CD14-positive monocyte (primary cell): Measurements from ENCODE around the gene PMPCA. TPM values are rescaled to one million over a fixed set of nuclear protein-coding genes. Genes with fewer than 3 reads are reported as not detected.

ENCODE experiments used
- DNase-seq, 3 donors: peaks; one replicate each; pipeline ENCODE4 v3.0.0-alpha.2; 2011 to 2022
- H2AFZ ChIP-seq: 2 replicates; pipeline ENCODE4 v1.6.0; 2012; ENCODE audit warnings: mild to moderate bottlenecking, low read depth, low read length, inconsistent platforms; ENCODE audit not compliant: insufficient read depth, poor library complexity, severe bottlenecking
- H3K27ac ChIP-seq, 2 donors: 1 replicate in 1 of 2; 2 replicates in 1 of 2; pipeline ENCODE4 v1.5.1; 2012 to 2013; ENCODE audit warnings: low read length in 2 of 2, control low read depth in 1 of 2, inconsistent platforms in 1 of 2, low read depth in 1 of 2, mild to moderate bottlenecking in 1 of 2
- H3K27me3 ChIP-seq, 2 donors: one replicate each; pipeline versions ENCODE4 v1.6.0 to v1.6.1; 2011 to 2013; ENCODE audit warnings: low read length in 2 of 2; ENCODE audit not compliant: control insufficient read depth in 2 of 2, insufficient read depth in 2 of 2
- H3K36me3 ChIP-seq, 2 donors: replicated peaks in 1 of 2; 1 replicate in 1 of 2; 2 replicates in 1 of 2; pipeline versions ENCODE4 v1.5.1 to v1.6.1; 2012 to 2013; ENCODE audit warnings: low read length in 2 of 2, control low read depth in 1 of 2, inconsistent platforms in 1 of 2, mild to moderate bottlenecking in 1 of 2; ENCODE audit not compliant: insufficient read depth in 2 of 2, control insufficient read depth in 1 of 2
- H3K4me1 ChIP-seq, 2 donors: 1 replicate in 1 of 2; 2 replicates in 1 of 2; pipeline versions ENCODE4 v1.5.1 to v1.6.1; 2012 to 2013; ENCODE audit warnings: low read length in 2 of 2, control low read depth in 1 of 2, inconsistent platforms in 1 of 2, mild to moderate bottlenecking in 1 of 2, moderate library complexity in 1 of 2; ENCODE audit not compliant: insufficient read depth in 2 of 2, control insufficient read depth in 1 of 2
- H3K4me2 ChIP-seq: replicated peaks from 2 replicates; pipeline ENCODE3; 2012; ENCODE audit warnings: low read length, moderate library complexity, mild to moderate bottlenecking; ENCODE audit not compliant: poor library complexity, severe bottlenecking; ENCODE audit errors: extremely low read depth
- H3K4me3 ChIP-seq, 3 experiments: fragments of 200-600 bp in 1 of 3; sonication (generic) in 1 of 3; replicated peaks in 1 of 3; 1 replicate in 2 of 3; 2 replicates in 1 of 3; pipeline ENCODE4 v1.5.1; 2011 to 2013; ENCODE audit warnings: low read length in 3 of 3, mild to moderate bottlenecking in 3 of 3, control low read depth in 2 of 3, low read depth in 2 of 3, inconsistent platforms in 1 of 3, moderate library complexity in 1 of 3
- H3K79me2 ChIP-seq: 2 replicates; pipeline ENCODE4 v1.6.0; 2012; ENCODE audit warnings: mild to moderate bottlenecking, control low read depth, inconsistent platforms, low read length, moderate library complexity; ENCODE audit not compliant: insufficient read depth
- H3K9ac ChIP-seq: 2 replicates; pipeline ENCODE4 v1.6.0; 2017; ENCODE audit warnings: low read length, mild to moderate bottlenecking; ENCODE audit not compliant: insufficient read depth, poor library complexity, severe bottlenecking
- H3K9me3 ChIP-seq, 2 donors: replicated peaks in 1 of 2; 1 replicate in 1 of 2; 2 replicates in 1 of 2; pipeline versions ENCODE4 v1.5.1 to v1.6.1; 2012 to 2013; ENCODE audit warnings: low read length in 2 of 2, control low read depth in 1 of 2; ENCODE audit not compliant: control insufficient read depth in 1 of 2, insufficient read depth in 1 of 2
- H4K20me1 ChIP-seq: 2 replicates; pipeline ENCODE4 v1.6.0; 2012; ENCODE audit warnings: mild to moderate bottlenecking, low read length, control low read depth, moderate library complexity; ENCODE audit not compliant: insufficient read depth
- H3K27ac Mint-ChIP-seq, 7 donors: one replicate each; pipeline ENCODE4 v1.8.0; 2020; ENCODE audit warnings: mild to moderate bottlenecking in 7 of 7, mixed read lengths in 7 of 7, moderate library complexity in 6 of 7, inconsistent platforms in 2 of 7
- H3K27me3 Mint-ChIP-seq, 3 donors: one replicate each; pipeline ENCODE4 v1.8.0; 2021 to 2022; ENCODE audit warnings: low read depth in 3 of 3, mild to moderate bottlenecking in 3 of 3, mixed read lengths in 3 of 3, moderate library complexity in 3 of 3, inconsistent platforms in 1 of 3
- H3K36me3 Mint-ChIP-seq, 2 donors: one replicate each; pipeline ENCODE4 v1.8.0; 2020; ENCODE audit warnings: mixed read lengths in 2 of 2, inconsistent platforms in 1 of 2, mild to moderate bottlenecking in 1 of 2
- H3K4me1 Mint-ChIP-seq: one replicate; pipeline ENCODE4 v1.8.0; 2020; ENCODE audit warnings: mild to moderate bottlenecking, mixed read lengths
- H3K4me3 Mint-ChIP-seq, 2 donors: one replicate each; pipeline ENCODE4 v1.8.0; 2020; ENCODE audit warnings: mild to moderate bottlenecking in 2 of 2, mixed read lengths in 2 of 2, moderate library complexity in 1 of 2
- H3K9me3 Mint-ChIP-seq, 7 donors: one replicate each; pipeline ENCODE4 v1.8.0; 2020 to 2022; ENCODE audit warnings: mixed read lengths in 7 of 7, mild to moderate bottlenecking in 6 of 7, moderate library complexity in 6 of 7, inconsistent platforms in 2 of 7
- CTCF ChIP-seq: fragments of 200-600 bp; IDR thresholded peaks from one replicate; pipeline ENCODE4 v1.8.0; 2022; ENCODE audit warnings: antibody characterized with exemption, mild to moderate bottlenecking
- WGBS: methylation state at CpG from one replicate; pipeline ENCODE4 v1.1.5; 2013; ENCODE audit warnings: missing lambda C conversion rate; ENCODE audit not compliant: insufficient coverage; 5-methylcytosine and 5-hydroxymethylcytosine counted together
- intact Hi-C, 2 donors: fragments of 100-400 bp; cut with micrococcal nuclease; formaldehyde crosslinking; loops; one replicate each; pipeline versions ENCODE4 v1.15.0 to v1.15.1; 2023
- polyA plus RNA-seq, 3 donors: library from polyadenylated mRNA; depleted of rRNA in 1 of 3; unstranded in 2 of 3; stranded (reverse) in 1 of 3; fragments of 300-500 nt in 2 of 3; fragments of >200 nt in 1 of 3; fragmentation: Illumina TruSeq in 2 of 3; gene quantifications; 1 replicate in 2 of 3; 2 replicates in 1 of 3; pipeline ENCODE4 v1.2.3, GENCODE V29; 2012 to 2021

The PMPCA gene
- polyA plus RNA-seq, 3 donors = 23.1 to 58.8 (median 24.9) TPM

- peaks cover 11 to 15% of the 10 kb centered on the region in 2 donors for H3K4me1 ChIP-seq
- Mint-ChIP-seq H3K27me3 (peaks cover 0 to 4% (median 0%) of the 10 kb centered on the region in 3 donors), H3K27ac (peak overlapping the region in 1 of 7 donors; percentile 51), H3K36me3 (peaks cover 55 to 79% of the 10 kb centered on the region in 2 donors), H3K4me3 (no peak overlapping the region), H3K4me1 (peaks cover 12% of the 10 kb centered on the region), H3K9me3 (no peaks in the 10 kb centered on the region)
- 93% methylated on average over 10 of the region's 13 CpGs for WGBS
- H3K79me2 ChIP-seq = peaks cover 15% of the 10 kb centered on the region
- H3K4me2 ChIP-seq = no peak overlapping the region
- no peak overlapping the region for H3K27ac ChIP-seq
- H3K27me3 ChIP-seq = no peaks in the 10 kb centered on the region
- no peak overlapping the region for H3K4me3 ChIP-seq
- intact Hi-C loops = no loop called here
- H4K20me1 ChIP-seq = peaks cover 14% of the 10 kb centered on the region
- TF ChIP-seq CTCF = no peak
- no peak overlapping the region for H3K9ac ChIP-seq
- H3K9me3 ChIP-seq = no peaks in the 10 kb centered on the region
- DNase-seq = no peak
- H2AFZ ChIP-seq = no peak overlapping the region
- H3K36me3 ChIP-seq = peaks cover 59 to 71% of the 10 kb centered on the region in 2 donors
These were observed 15.5 kb upstream of the PMPCA start for GRCh38 chr9:136395020-136395340.

- intact Hi-C loops = no loop called here
- Mint-ChIP-seq H3K36me3 (peaks cover 51 to 74% of the 10 kb centered on the region in 2 donors), H3K4me1 (peaks cover 14% of the 10 kb centered on the region), H3K9me3 (peaks cover 0 to 1% (median 0%) of the 10 kb centered on the region in 7 donors), H3K27me3 (peaks cover 0 to 4% (median 0%) of the 10 kb centered on the region in 3 donors), H3K27ac (peak overlapping the region in 1 of 7 donors; percentile 65), H3K4me3 (no peak overlapping the region)
- Histone ChIP-seq H3K79me2 (peaks cover 15% of the 10 kb centered on the region), H3K9ac (no peak overlapping the region), H3K27me3 (no peaks in the 10 kb centered on the region), H3K9me3 (no peaks in the 10 kb centered on the region), H4K20me1 (peaks cover 14% of the 10 kb centered on the region), H3K4me2 (no peak overlapping the region), H3K27ac (no peak overlapping the region), H2AFZ (no peak overlapping the region), H3K4me3 (no peak overlapping the region), H3K4me1 (peaks cover 16 to 21% of the 10 kb centered on the region in 2 donors), H3K36me3 (peaks cover 58 to 65% of the 10 kb centered on the region in 2 donors)
- DNase-seq = no peak
- WGBS = 95% methylated on average over 20 of the region's 26 CpGs
- no peak for TF ChIP-seq CTCF
These were observed 14.9 kb upstream of the PMPCA start for GRCh38 chr9:136395345-136396218.
